ENCODE measurements around the gene R3HCC1L.
"Not testable (repeated sequence)": the region's sequence is repeated elsewhere in the genome, so short reads cannot be mapped to it uniquely, and the experiment has no call there.

The R3HCC1L gene

DNA sequence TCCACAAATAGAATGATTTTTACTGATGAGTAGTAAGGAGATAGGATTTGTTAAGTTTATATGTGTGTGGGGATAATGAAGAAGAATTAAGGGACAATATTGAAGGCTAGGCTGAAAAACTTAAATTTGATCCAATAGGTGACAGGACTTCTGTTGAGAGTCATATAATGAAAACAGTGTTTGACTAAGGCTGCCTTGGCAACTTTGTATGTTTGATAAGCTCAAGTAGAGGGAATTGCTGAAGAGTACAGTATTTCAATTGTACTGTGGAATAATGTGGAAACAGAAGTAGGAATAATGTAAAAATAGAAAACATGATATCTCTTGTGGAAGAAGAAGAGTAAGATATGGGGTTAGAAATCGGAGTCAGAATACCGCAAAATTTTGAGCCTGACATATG is 10.5 kb downstream of the R3HCC1L start:
- DNase-seq (ENCODE audit: extremely low read depth, insufficient read length), result no peak
- Histone ChIP-seq H3K27me3 (replicated peaks; ENCODE audit: control insufficient read depth, insufficient read depth, low read length) (no peaks in the 10 kb centered on the region), H3K4me3 (replicated peaks; ENCODE audit: low read depth, low read length) (no peak overlapping the region), H3K36me3 (ENCODE audit: control insufficient read depth, insufficient read depth, low read length) (peaks cover 1% of the 10 kb centered on the region; the same call in 1 of the 2 replicates)
- TF ChIP-seq, protein P1, sequence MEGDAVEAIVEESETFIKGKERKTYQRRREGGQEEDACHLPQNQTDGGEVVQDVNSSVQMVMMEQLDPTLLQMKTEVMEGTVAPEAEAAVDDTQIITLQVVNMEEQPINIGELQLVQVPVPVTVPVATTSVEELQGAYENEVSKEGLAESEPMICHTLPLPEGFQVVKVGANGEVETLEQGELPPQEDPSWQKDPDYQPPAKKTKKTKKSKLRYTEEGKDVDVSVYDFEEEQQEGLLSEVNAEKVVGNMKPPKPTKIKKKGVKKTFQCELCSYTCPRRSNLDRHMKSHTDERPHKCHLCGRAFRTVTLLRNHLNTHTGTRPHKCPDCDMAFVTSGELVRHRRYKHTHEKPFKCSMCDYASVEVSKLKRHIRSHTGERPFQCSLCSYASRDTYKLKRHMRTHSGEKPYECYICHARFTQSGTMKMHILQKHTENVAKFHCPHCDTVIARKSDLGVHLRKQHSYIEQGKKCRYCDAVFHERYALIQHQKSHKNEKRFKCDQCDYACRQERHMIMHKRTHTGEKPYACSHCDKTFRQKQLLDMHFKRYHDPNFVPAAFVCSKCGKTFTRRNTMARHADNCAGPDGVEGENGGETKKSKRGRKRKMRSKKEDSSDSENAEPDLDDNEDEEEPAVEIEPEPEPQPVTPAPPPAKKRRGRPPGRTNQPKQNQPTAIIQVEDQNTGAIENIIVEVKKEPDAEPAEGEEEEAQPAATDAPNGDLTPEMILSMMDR (IDR thresholded peaks at IDR 0.05; ENCODE audit: insufficient read depth, low read length, poor library complexity, severe bottlenecking), result no peak

- no peaks in the 10 kb centered on the region for H3K27me3 ChIP-seq (replicated peaks; ENCODE audit: control insufficient read depth, insufficient read depth, low read length)
- TF ChIP-seq, protein P1 (IDR thresholded peaks at IDR 0.05; ENCODE audit: insufficient read depth, low read length, poor library complexity, severe bottlenecking), result no peak
- no peak for DNase-seq (ENCODE audit: extremely low read depth, insufficient read length)
- H3K4me3 ChIP-seq (replicated peaks; ENCODE audit: low read depth, low read length), result no peak overlapping the region
- H3K36me3 ChIP-seq (ENCODE audit: control insufficient read depth, insufficient read depth, low read length), result no peaks in the 10 kb centered on the region
Observed at GRCh38 chr10:98149858-98150257, 15.4 kb downstream of the R3HCC1L start.

GRCh38 chr10:98150544-98150943 is 16.1 kb downstream of the R3HCC1L start:
- no peaks in the 10 kb centered on the region for H3K36me3 ChIP-seq (ENCODE audit: control insufficient read depth, insufficient read depth, low read length)
- H3K27me3 ChIP-seq (replicated peaks; ENCODE audit: control insufficient read depth, insufficient read depth, low read length), result no peaks in the 10 kb centered on the region
- TF ChIP-seq, protein P1 (IDR thresholded peaks at IDR 0.05; ENCODE audit: insufficient read depth, low read length, poor library complexity, severe bottlenecking), result no peak
- no peak for DNase-seq (ENCODE audit: extremely low read depth, insufficient read length)
- no peak overlapping the region for H3K4me3 ChIP-seq (replicated peaks; ENCODE audit: low read depth, low read length)

DNA sequence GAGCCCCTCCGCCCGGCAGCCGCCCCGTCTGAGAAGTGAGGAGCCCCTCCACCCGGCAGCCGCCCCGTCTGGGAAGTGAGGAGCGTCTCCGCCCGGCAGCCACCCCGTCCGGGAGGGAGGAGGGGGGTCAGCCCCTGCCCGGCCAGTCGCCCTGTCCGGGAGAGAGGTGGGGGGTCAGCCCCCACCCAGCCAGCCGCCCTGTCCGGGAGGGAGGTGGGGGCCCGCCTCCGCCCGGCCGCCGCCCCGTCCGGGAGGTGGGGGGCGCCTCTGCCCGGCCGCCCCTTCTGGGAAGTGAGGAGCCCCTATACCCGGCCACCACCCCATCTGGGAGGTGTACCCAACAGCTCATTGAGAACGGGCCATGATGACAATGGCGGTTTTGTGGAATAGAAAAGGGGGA is 18.3 kb downstream of the R3HCC1L start:
- H3K27me3 ChIP-seq (replicated peaks; ENCODE audit: control insufficient read depth, insufficient read depth, low read length); H3K4me3 ChIP-seq (replicated peaks; ENCODE audit: low read depth, low read length); H3K36me3 ChIP-seq (ENCODE audit: control insufficient read depth, insufficient read depth, low read length); DNase-seq (ENCODE audit: extremely low read depth, insufficient read length): not testable (repeated sequence)

GRCh38 chr10:98153213-98153958 is 18.9 kb downstream of the R3HCC1L start:
- H3K4me3 ChIP-seq (replicated peaks; ENCODE audit: low read depth, low read length); H3K27me3 ChIP-seq (replicated peaks; ENCODE audit: control insufficient read depth, insufficient read depth, low read length); DNase-seq (ENCODE audit: extremely low read depth, insufficient read length); H3K36me3 ChIP-seq (ENCODE audit: control insufficient read depth, insufficient read depth, low read length): not testable (repeated sequence)

DNA sequence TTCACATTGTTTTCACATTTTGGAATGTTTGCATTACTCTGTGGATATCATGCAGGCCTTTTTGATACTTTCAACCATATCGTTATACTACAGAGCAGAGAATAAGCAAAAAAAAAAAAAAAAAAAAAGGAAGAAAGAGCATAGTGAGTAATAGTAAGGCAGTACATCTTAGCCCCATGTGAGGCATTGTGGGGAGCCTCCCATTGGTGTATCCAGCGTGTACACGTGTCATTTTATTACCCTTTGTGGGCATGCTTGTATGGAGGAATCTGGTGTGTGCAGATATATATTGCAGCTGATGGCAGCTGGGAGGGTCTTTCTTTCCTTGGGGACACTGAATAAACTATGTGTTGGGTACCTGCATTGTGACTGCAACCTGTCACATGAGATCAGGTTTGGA is 19.6 kb downstream of the R3HCC1L start:
- no peaks in the 10 kb centered on the region for H3K27me3 ChIP-seq (replicated peaks; ENCODE audit: control insufficient read depth, insufficient read depth, low read length)
- H3K36me3 ChIP-seq (ENCODE audit: control insufficient read depth, insufficient read depth, low read length), result no peaks in the 10 kb centered on the region; the same call in 1 of the 2 replicates
- DNase-seq (ENCODE audit: extremely low read depth, insufficient read length), result no peak
- H3K4me3 ChIP-seq (replicated peaks; ENCODE audit: low read depth, low read length), result no peak overlapping the region
- TF ChIP-seq, protein P1 (IDR thresholded peaks at IDR 0.05; ENCODE audit: insufficient read depth, low read length, poor library complexity, severe bottlenecking), result no peak

GRCh38 chr10:98158576-98158975 is 24.1 kb downstream of the R3HCC1L start:
- DNase-seq (ENCODE audit: extremely low read depth, insufficient read length), result no peak
- H3K4me3 ChIP-seq (replicated peaks; ENCODE audit: low read depth, low read length), result no peak overlapping the region
- no peaks in the 10 kb centered on the region; the same call in none of the 2 replicates for H3K36me3 ChIP-seq (ENCODE audit: control insufficient read depth, insufficient read depth, low read length)
- TF ChIP-seq, protein P1 (IDR thresholded peaks at IDR 0.05; ENCODE audit: insufficient read depth, low read length, poor library complexity, severe bottlenecking), result no peak
- no peaks in the 10 kb centered on the region for H3K27me3 ChIP-seq (replicated peaks; ENCODE audit: control insufficient read depth, insufficient read depth, low read length)
